GM21390 (cell line): ENCODE data around the gene NUP98.
"Not testable (repeated sequence)": the region's sequence is repeated elsewhere in the genome, so short reads cannot be mapped to it uniquely, and the experiment has no call there.

Experiments
- ATAC-seq: cut with Tn5 transposase; IDR thresholded peaks from one replicate; pipeline ENCODE4 v1.9.1; 2021; ENCODE audit not compliant: unreplicated experiment

Gene NUP98

GRCh38 chr11:3645552-3645951 is 151.8 kb downstream of the NUP98 start:
- ATAC-seq, result no peak

- no peak for ATAC-seq
These were observed 152.5 kb downstream of the NUP98 start, which contains the start of gene ART1 for GRCh38 chr11:3644817-3645235. ART1 (plus strand) TSS chr11:3645128; CDS start chr11:3659214, 14,086 bp downstream.

- ATAC-seq, result not testable (repeated sequence)
These were observed 154.2 kb downstream of the NUP98 start for GRCh38 chr11:3643102-3643546.

GRCh38 chr11:3642071-3642951 is 155.0 kb downstream of the NUP98 start:
- no peak for ATAC-seq

GRCh38 chr11:3641701-3642070 is 155.7 kb downstream of the NUP98 start, which contains the start of gene ART5:
ART5 (minus strand) TSS chr11:3641992; CDS start chr11:3641862, 130 bp downstream.
- ATAC-seq, result no peak

GRCh38 chr11:3641191-3641590 is 156.2 kb downstream of the NUP98 start:
- ATAC-seq, result no peak

GRCh38 chr11:3639841-3640240 is 157.5 kb downstream of the NUP98 start:
- no peak for ATAC-seq

GRCh38 chr11:3638513-3638912 is 158.8 kb downstream of the NUP98 start:
- ATAC-seq, result no peak

GRCh38 chr11:3637201-3637600 is 160.2 kb downstream of the NUP98 start:
- no peak for ATAC-seq

GRCh38 chr11:3635641-3636375 is 161.5 kb downstream of the NUP98 start:
- ATAC-seq, result no peak

GRCh38 chr11:3632070-3632660 is 165.2 kb downstream of the NUP98 start:
- ATAC-seq, result no peak

- no peak for ATAC-seq
These were observed 166.0 kb downstream of the NUP98 start for GRCh38 chr11:3631331-3631730.

GRCh38 chr11:3627291-3627690 is 170.1 kb downstream of the NUP98 start:
- ATAC-seq, result no peak

GRCh38 chr11:3626250-3626960 is 170.9 kb downstream of the NUP98 start:
- ATAC-seq, result no peak
